A172 (cell line): ENCODE data around the gene RASGEF1C. TPM values are rescaled to one million over a fixed set of nuclear protein-coding genes. Genes with fewer than 3 reads are reported as not detected.

ENCODE experiments used
- DNase-seq: peaks from one replicate; pipeline ENCODE4 v3.0.0-alpha.2; 2015; ENCODE audit warnings: low spot score
- total RNA-seq: library from RNA; depleted of rRNA; stranded (reverse); fragments of >200 nt; shearing (Covaris generic); gene quantifications from 2 replicates; pipeline ENCODE4 v1.2.3, GENCODE V29; 2014

RASGEF1C gene
- total RNA-seq, 1 experiment from 2014 or later, result 0.17 TPM

DNA sequence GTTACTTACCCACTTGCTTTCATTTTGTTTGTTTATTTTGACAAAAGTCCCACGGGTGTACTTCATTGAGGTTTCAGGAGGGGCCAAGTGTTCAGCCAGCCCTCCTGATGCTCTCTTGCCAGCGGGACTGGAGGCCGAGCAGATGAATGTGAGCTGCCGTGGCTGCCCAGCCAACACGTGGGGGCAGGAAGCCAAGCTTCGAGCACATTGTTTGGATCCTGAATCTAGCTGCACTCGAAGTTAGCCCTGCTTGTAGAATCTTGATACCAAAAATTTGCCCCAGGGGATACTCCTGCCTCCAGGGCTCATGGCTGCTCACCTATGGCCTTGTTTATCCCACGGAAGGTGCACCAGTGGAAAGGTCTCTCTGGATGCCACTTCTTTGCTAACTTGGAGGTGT is 49.3 kb downstream of the RASGEF1C start:
- no peak for DNase-seq

GRCh38 chr5:180157866-180158265 is 51.1 kb downstream of the RASGEF1C start:
- no peak for DNase-seq

DNA sequence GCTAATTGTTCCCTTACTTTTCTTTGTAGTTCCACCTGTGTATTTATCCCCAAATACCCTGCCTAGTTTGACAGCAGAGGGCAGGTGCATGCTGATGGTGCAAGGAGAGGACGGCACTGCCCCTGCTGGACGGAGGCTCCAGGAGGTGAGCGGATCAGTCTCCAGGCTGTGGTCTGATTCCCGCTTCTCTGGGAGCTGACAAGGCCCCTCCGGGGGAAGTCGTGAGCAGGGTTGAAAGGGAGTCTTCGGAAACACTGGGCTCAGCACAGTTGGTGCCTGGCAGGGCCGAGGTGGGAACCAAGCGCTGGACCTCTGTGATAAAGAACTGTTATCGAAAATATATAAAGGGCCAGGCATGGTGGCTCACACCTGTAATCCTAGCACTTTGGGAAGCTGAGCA is 52.9 kb downstream of the RASGEF1C start:
- DNase-seq, result no peak

DNA sequence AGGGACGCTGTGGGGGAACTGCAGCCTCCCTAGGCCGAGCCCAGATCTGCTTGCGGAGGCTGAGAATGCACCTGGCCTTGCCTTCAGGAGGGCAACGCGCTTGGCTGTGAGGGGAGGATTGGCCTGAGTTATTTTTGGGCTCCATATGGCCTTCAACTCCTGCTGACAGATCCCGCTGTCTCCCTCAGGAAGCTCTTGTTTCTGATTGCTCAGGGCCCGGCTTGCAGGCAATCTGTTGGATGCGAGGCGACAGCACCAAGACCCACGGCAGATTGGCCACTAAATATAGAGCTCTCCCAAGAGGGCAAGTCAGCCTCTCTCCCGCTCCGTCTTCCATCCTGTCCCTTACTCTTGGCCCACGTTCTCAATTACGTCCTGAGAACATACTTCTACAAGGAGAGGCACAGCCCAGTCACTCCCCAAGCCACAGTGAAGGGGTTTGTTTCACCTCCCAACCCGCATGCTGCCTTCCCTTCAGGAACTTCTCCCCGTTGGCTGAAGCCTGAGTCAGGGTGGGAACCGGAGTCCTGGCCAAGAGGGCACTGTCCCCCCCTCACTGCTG is 53.6 kb downstream of the RASGEF1C start:
- no peak for DNase-seq

DNA sequence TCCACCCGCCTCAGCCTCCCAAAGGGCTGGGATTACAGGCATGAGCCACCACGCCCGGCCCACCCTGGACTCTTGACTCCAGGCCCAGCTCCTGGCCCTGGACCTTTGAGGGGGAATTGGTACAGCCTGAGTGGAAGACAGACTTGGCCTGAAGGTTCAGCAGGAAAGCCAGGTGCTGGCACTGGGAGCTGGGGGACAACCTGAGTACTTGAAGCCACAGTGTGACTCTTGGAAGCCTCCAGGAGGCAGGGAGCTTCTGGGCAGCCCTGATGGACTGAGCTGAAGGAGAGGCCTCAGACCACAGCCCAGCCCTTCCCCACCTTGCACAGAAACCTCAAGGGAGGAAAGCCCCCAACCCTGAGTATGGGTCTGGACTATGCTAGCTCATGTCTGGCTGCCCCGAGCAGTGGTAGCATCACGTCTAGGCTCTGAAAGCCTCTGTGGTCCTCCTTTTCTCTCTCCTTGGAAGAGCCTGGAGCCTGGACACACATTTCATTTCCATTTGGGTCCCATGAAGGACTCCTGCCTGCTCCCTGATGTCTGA is 54.1 kb downstream of the RASGEF1C start:
- no peak for DNase-seq

DNA sequence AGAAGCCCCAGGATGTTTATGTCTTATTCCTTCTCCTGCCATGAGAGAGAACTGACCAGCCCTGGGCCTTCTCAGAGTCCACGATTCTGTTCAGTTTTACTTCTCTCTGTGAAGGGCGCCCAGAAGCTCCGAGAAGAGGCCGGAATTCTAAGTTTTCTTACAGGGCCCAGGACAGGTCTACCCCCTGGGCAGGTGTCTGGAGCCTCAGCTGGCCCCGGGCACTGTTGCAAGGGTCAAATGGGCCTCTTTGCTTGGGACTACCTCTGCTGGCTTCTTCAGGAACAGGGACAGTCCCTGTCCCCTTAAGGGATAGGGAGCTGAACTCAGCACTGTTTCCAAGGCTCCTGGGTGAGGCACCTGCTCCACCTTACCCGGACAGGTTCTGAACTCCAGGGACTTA is 55.0 kb downstream of the RASGEF1C start:
- DNase-seq, result no peak

DNA sequence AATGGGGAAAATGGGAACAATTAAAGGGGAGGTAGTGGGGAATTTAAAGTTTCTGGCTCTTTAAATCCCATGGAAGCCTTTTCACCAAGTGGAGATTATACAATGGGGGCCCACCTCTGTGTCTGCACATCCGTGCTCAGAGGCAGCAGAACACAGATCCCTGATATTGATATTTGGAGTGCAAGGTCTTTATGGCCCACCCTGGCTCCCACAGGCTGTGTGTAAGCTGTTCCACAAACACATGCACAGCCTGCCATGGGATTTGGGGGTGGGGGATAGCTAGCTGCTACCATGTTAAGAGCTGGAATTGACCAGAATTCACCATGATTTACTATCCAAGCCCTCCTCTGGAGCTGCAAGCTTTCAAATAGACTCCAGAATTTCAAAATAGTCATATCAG is 55.9 kb downstream of the RASGEF1C start:
- no peak for DNase-seq

DNA sequence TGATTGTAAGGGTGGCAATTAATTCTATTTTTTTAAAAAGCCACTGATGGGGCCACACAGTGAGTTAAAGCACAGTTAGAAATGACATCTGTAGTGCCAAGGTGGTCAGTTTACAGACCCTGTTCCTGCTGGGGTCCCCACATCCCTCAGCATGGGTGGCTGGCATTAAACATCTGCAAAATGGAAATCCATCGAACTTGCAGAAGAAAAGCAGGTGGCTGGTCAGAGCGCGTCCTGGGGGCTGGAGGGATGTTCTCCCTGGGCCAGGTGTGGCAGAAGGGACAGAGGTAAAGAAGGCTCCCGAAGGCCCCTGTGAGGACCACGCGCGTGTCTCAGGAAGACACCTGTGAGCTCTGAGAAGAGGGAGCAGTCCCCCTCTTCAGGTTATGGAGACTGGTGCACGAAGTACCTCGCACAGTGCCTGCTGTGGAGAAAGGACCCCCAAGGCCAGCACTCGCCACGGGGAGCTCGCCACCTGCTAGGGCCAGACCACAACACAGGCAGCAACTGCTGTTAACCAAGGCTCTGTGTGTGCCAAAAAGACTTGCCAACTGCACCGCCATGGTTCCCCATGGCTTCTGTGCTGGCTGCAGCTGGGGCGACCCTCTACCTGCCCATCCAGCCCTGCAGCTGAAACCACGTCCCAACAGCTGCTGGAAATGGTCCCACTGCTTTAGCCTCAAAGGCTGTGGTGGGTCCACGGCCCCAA is 65.2 kb downstream of the RASGEF1C start:
- DNase-seq, result no peak

- DNase-seq, result no peak
Observed at GRCh38 chr5:180142824-180143610, 66.0 kb downstream of the RASGEF1C start.

GRCh38 chr5:180142021-180142765 is 66.8 kb downstream of the RASGEF1C start:
- no peak for DNase-seq

GRCh38 chr5:180141068-180141660 is 67.8 kb downstream of the RASGEF1C start:
- no peak for DNase-seq

DNA sequence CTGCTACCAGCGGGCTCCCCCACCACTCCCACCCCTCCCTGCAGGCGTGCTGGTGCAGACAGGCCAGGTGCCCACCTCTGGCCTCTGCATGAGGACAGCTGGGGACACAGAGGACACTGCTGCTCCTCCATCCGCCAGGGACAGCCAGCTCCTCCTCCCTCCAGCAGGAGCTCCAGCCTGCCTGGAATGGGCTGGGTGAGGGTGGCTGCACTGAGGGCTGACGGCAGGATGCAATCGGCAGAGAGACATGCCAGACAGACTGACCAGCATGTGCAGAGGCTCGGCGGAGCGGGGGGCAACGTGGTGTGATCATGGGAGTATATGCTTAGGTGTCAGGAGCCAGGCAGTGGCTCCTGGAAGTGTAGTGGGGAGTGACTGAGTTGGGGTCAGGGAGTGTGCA is 68.4 kb downstream of the RASGEF1C start:
- no peak for DNase-seq

- no peak for DNase-seq
Observed at GRCh38 chr5:180140079-180140554, 68.9 kb downstream of the RASGEF1C start.

GRCh38 chr5:180139731-180140055 is 69.3 kb downstream of the RASGEF1C start:
- DNase-seq, result no peak

- DNase-seq, result no peak
Observed at GRCh38 chr5:180138976-180139730, 69.9 kb downstream of the RASGEF1C start.

DNA sequence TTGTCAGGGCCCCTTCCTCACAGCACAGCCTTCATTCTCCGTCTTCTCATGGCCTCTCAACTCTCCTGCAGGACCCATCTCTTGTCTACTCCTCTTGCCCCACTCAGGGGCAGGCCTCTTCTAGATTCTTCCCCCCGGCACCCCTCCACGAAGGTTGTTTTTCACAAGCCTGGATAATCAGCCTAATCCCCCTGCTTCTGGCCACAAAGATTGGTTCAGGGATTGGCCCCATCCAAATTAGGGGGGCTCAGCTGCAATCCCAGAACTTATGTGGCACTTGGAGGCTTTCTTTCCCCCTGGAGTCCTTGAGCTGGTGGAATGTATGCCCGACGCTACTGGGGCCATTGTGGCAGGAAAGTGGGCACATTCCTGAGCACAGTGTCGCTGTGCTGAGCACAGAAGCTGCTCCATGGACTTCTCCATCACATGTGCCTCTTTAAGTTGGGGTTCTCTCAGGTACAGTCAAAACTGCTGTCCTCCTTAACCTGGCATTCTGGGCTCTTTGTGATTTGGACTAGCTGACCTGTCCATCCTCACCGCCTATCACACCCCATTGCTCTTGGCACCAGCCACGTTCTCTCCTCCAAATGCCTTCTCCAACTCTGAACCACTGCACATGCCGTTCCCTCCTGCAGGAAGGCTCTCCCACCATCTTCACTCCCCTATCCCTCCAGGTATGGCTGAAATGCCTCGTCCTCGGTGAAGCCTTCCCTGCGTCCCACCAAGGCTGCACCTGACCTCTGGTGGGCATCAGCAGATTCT is 70.6 kb downstream of the RASGEF1C start:
- DNase-seq, result no peak

DNA sequence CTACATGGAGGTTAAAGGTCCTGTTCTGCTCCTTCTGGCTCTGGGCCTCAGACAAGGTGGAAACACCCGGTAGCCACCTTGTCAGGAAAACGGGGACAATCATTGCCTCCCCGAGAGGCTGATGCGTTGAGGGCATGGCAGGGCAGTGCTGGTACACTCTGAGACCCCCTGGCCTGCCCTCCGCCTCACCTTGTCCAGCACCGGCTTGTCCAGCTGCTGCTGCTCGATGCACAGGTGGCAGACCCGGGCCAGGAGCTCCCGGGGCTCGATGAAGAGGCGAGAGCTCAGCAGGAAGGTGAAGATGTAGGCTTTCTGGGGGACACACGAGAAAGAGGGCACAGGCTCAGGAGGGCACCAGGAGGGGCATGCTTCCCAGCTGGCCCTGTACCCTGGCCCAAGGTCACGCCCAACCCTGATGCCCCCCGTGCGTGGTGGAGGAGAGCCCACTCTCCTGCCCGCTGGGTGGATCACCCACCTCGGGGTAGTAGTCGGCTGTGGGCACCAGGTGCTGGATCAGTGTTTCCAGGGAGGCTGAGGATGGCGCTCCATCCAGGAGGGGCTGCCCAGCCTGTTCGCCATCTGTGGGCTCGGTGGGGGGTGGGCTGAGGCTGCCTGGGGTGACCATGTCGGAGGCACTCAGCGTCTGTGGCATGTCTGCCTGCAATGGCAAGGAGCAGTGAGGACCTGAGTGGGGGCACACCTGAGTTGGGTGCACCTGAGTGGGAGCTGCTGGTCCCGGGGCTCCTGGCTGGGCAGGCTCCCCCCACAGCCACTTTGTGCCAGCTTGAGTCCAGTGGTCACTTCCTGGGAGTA is 71.4 kb downstream of the RASGEF1C start:
- no peak for DNase-seq

GRCh38 chr5:180136630-180137381 is 72.2 kb downstream of the RASGEF1C start:
- no peak for DNase-seq
